Peyer's patch (tissue), 4 donors: ENCODE measurements around the gene ATXN2. TPM values are rescaled to one million over a fixed set of nuclear protein-coding genes. Genes with fewer than 3 reads are reported as not detected.
A peak's percentile ranks its signal among the peaks of the same experiment; 100 is the strongest.

ENCODE experiments used
- DNase-seq, 3 donors: peaks; one replicate each; pipeline ENCODE4 v3.0.0-alpha.2; 2017 to 2019
- H3K27ac ChIP-seq, 4 donors: fragments of 200-600 bp; sonication (generic); one replicate each; pipeline ENCODE4 v1.5.1; 2016 to 2019
- H3K27me3 ChIP-seq, 2 donors: fragments of 200-600 bp; sonication (generic); one replicate each; pipeline ENCODE4 v1.5.1; 2019
- H3K36me3 ChIP-seq, 3 donors: fragments of 200-600 bp; sonication (generic); one replicate each; pipeline ENCODE4 v1.5.1; 2016 to 2019
- H3K4me1 ChIP-seq, 4 donors: fragments of 200-600 bp; sonication (generic); one replicate each; pipeline ENCODE4 v1.5.1; 2016 to 2019
- H3K4me3 ChIP-seq, 4 donors: fragments of 200-600 bp; sonication (generic); 1 replicate in 3 of 4; 2 replicates in 1 of 4; pipeline ENCODE4 v1.5.1; 2016 to 2019; ENCODE audit warnings: mild to moderate bottlenecking in 1 of 4
- H3K9me3 ChIP-seq, 4 donors: fragments of 200-600 bp; sonication (generic); one replicate each; pipeline ENCODE4 v1.5.1; 2016 to 2019; ENCODE audit warnings: mild to moderate bottlenecking in 1 of 4
- CTCF ChIP-seq, 6 experiments: fragments of 450-650 bp in 4 of 6; fragments of 200-600 bp in 2 of 6; sonication (generic) in 1 of 6; IDR thresholded peaks; one replicate each; pipeline ENCODE4 v1.5.1; 2017 to 2019; ENCODE audit warnings: antibody characterized with exemption in 6 of 6, mild to moderate bottlenecking in 3 of 6, moderate library complexity in 1 of 6
- POLR2A ChIP-seq, 2 donors: fragments of 450-650 bp; IDR thresholded peaks; one replicate each; pipeline ENCODE4 v1.5.1; 2017; ENCODE audit warnings: antibody characterized with exemption in 2 of 2, mild to moderate bottlenecking in 2 of 2, moderate library complexity in 2 of 2
- total RNA-seq, 4 donors: library from RNA; depleted of rRNA; stranded (reverse); fragments of >200 nt; gene quantifications; one replicate each; pipeline ENCODE4 v1.1.0, GENCODE V29; 2016

Gene ATXN2
- total RNA-seq, 4 donors from 2014 or later, result 35.9 to 111 (median 90.8) TPM

- Histone ChIP-seq H3K9me3 (no peaks in the 10 kb centered on the region), H3K27me3 (no peaks in the 10 kb centered on the region), H3K27ac (no peak overlapping the region), H3K4me3 (no peak overlapping the region), H3K4me1 (no peaks in the 10 kb centered on the region), H3K36me3 (peaks cover 0 to 87% (median 4%) of the 10 kb centered on the region in 3 donors)
- no peak for TF ChIP-seq POLR2A (IDR thresholded peaks at IDR 0.05)
- TF ChIP-seq CTCF (IDR thresholded peaks at IDR 0.05), result no peak
- no peak for DNase-seq
Observed at GRCh38 chr12:111488271-111488670, 110.8 kb downstream of the ATXN2 start.

- Histone ChIP-seq H3K36me3 (peaks cover 0 to 74% (median 4%) of the 10 kb centered on the region in 3 donors), H3K27me3 (no peaks in the 10 kb centered on the region), H3K4me1 (no peaks in the 10 kb centered on the region), H3K9me3 (no peaks in the 10 kb centered on the region), H3K27ac (no peak overlapping the region), H3K4me3 (no peak overlapping the region)
- TF ChIP-seq POLR2A (IDR thresholded peaks at IDR 0.05) (no peak), CTCF (IDR thresholded peaks at IDR 0.05) (peak in 1 of 6 experiments; percentile 7)
- no peak for DNase-seq
Observed at GRCh38 chr12:111482462-111482861, 116.7 kb downstream of the ATXN2 start.

GRCh38 chr12:111471236-111471635, 127.9 kb downstream of the ATXN2 start:
- Histone ChIP-seq H3K27me3 (no peaks in the 10 kb centered on the region), H3K9me3 (no peaks in the 10 kb centered on the region), H3K27ac (no peak overlapping the region), H3K4me1 (no peaks in the 10 kb centered on the region), H3K4me3 (no peak overlapping the region), H3K36me3 (peaks cover 0 to 62% (median 0%) of the 10 kb centered on the region in 3 donors)
- no peak for DNase-seq
- TF ChIP-seq POLR2A (IDR thresholded peaks at IDR 0.05), result no peak
- TF ChIP-seq CTCF (IDR thresholded peaks at IDR 0.05), result no peak

GRCh38 chr12:111469401-111469800, 129.7 kb downstream of the ATXN2 start:
- no peaks in the 10 kb centered on the region for H3K9me3 ChIP-seq
- no peak overlapping the region for H3K27ac ChIP-seq
- DNase-seq, result no peak
- peaks cover 0 to 56% (median 0%) of the 10 kb centered on the region in 3 donors for H3K36me3 ChIP-seq
- H3K4me1 ChIP-seq, result no peaks in the 10 kb centered on the region
- no peaks in the 10 kb centered on the region for H3K27me3 ChIP-seq
- H3K4me3 ChIP-seq, result no peak overlapping the region
- TF ChIP-seq CTCF (IDR thresholded peaks at IDR 0.05) (no peak), POLR2A (IDR thresholded peaks at IDR 0.05) (no peak)

- no peaks in the 10 kb centered on the region for H3K9me3 ChIP-seq
- peaks cover 0 to 51% (median 0%) of the 10 kb centered on the region in 3 donors for H3K36me3 ChIP-seq
- no peak overlapping the region for H3K4me3 ChIP-seq
- H3K27ac ChIP-seq, result peak overlapping the region; percentile 11 to 44 (median 28)
- H3K4me1 ChIP-seq, result no peaks in the 10 kb centered on the region
- TF ChIP-seq CTCF (IDR thresholded peaks at IDR 0.05) (no peak), POLR2A (IDR thresholded peaks at IDR 0.05) (no peak)
- H3K27me3 ChIP-seq, result no peaks in the 10 kb centered on the region
- no peak for DNase-seq
Observed at GRCh38 chr12:111467857-111468241, 131.3 kb downstream of the ATXN2 start.
